ENCODE results near the gene TRPC4. TPM values are rescaled to one million over a fixed set of nuclear protein-coding genes. Genes with fewer than 3 reads are reported as not detected.

The TRPC4 gene
- 3.9 and 6.3 TPM in 2 replicates for total RNA-seq

GRCh38 chr13:37869756-37870488 lies at the start of gene TRPC4:
TSS of gene TRPC4 (minus strand) at chr13:37869772. CDS start at chr13:37783333, 86,439 bp downstream.

GRCh38 chr13:37598597-37598996 lies 271.0 kb downstream of the TRPC4 start, which contains the start of gene POSTN:
TSS of gene POSTN (minus strand) at chr13:37598768. CDS start at chr13:37598726, 42 bp downstream.

Small RNA genes lying within 50 kb of the gene (small RNA-seq; reads per million reads assigned to genes)
- gene RNA5SP26 (ENCODE audit: low replicate concordance) = not detected

All from placental pericyte (primary cell).